Activated naive CD8-positive, alpha-beta T cell treated with anti-CD3 and anti-CD28 coated beads, Interleukin-2, amount 10 ng/mL, durations not matched to agents 7 days and 5 days (primary cell): ENCODE results near the gene TRAPPC1. TPM values are rescaled to one million over a fixed set of nuclear protein-coding genes. Genes with fewer than 3 reads are reported as not detected.

ENCODE experiments used
- ATAC-seq: fragments of 150-1000 bp; cut with Tn5 transposase; one replicate; pipeline ENCODE4 v1.10.0; 2021; ENCODE audit warnings: low read depth, moderate library complexity
- POLR2A ChIA-PET: fragments of 350-600 bp; sonication (Branson Sonifier 250); formaldehyde crosslinking; loops from one replicate; lab custom pipeline; 2021; ENCODE audit warnings: antibody characterized with exemption; lab: Charles Lee
- DNase-seq: peaks from one replicate; pipeline ENCODE4 v3.0.0; 2021
- H3K27ac Mint-ChIP-seq: one replicate; pipeline ENCODE4 v1.8.0; 2022; ENCODE audit warnings: mild to moderate bottlenecking, mixed read lengths
- H3K27me3 Mint-ChIP-seq: one replicate; pipeline ENCODE4 v1.8.0; 2022; ENCODE audit warnings: mild to moderate bottlenecking, moderate library complexity, mixed read lengths
- H3K36me3 Mint-ChIP-seq: one replicate; pipeline ENCODE4 v1.8.0; 2021; ENCODE audit warnings: mild to moderate bottlenecking, mixed read lengths
- H3K4me1 Mint-ChIP-seq: one replicate; pipeline ENCODE4 v1.8.0; 2021; ENCODE audit warnings: mixed read lengths
- H3K4me3 Mint-ChIP-seq: one replicate; pipeline ENCODE4 v1.8.0; 2022; ENCODE audit warnings: mild to moderate bottlenecking, moderate library complexity, mixed read lengths
- H3K9me3 Mint-ChIP-seq: one replicate; pipeline ENCODE4 v1.8.0; 2021; ENCODE audit warnings: mixed read lengths
- total RNA-seq, 2 experiments: library from RNA; stranded (reverse); gene quantifications; one replicate each; pipeline ENCODE4 v1.2.3, GENCODE V29; 2021

TRAPPC1 gene
- total RNA-seq, 2 experiments from 2014 or later, result 222 to 237 TPM

GRCh38 chr17:7887038-7887481, 44.7 kb downstream of the TRAPPC1 start:
- peaks cover 10% of the 10 kb centered on the region for H3K4me1 Mint-ChIP-seq
- no peaks in the 10 kb centered on the region for H3K27me3 Mint-ChIP-seq
- peaks cover 11% of the 10 kb centered on the region for H3K36me3 Mint-ChIP-seq
- no peak for ATAC-seq
- no peaks in the 10 kb centered on the region for H3K9me3 Mint-ChIP-seq
- DNase-seq, result no peak
- POLR2A ChIA-PET, result interaction anchor here (1.7 to 2.2 kb wide), 2 partner anchors 21 to 45 kb away, joined by 9 to 11 read pairs; partner anchors contain the start of genes CNTROB and TRAPPC1
- H3K27ac Mint-ChIP-seq, result no peak overlapping the region
- no peak overlapping the region for H3K4me3 Mint-ChIP-seq

DNA sequence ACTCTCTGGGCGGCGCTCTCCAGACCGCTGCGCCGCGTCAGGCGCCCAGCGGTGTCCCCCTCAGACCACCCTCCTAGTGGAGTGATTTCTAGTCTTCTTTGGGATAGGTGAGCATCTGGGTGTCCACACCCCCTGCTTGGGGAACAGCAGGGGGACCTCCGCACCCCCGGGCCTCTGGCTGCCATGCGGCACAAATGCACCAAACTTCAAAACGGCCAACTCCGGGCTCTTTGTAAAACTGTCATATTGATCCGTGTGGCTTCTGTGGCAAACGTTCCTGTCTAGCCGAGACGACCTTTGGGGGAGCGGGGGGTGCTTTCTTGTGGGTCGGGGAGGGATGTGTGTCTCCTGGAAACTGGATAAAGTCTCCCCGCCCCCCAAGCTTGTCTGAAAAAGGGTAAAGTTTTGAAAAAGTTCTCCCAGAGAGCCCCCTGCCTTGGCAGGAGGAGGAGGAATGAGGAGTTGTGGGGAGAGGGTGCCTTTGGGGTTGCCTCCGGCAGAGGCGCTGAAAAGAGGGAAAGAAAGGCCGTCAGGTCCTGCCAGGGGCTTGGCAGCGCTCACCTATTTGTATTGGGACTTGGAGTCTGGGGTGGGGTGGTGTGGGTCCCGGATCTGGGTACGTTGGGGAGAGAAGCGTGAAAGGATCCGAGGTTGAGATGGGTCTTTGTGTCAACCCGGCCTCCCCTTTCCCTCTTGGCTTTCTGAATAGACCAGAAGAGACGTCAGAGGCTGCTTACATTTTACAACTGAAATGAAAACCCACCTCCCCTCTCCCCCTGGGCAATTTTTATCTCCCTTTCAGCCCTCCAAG, 45.3 kb downstream of the TRAPPC1 start:
- POLR2A ChIA-PET, result interaction anchor here (0.7 to 2.2 kb wide), 9 partner anchors 16 to 336 kb away, joined by 4 to 15 read pairs (median 6); partner anchors contain the start of genes CNTROB, CYB5D1, NAA38 and TP53
- no peak overlapping the region for H3K4me3 Mint-ChIP-seq
- peak; percentile 8 for ATAC-seq
- H3K4me1 Mint-ChIP-seq, result peaks cover 10% of the 10 kb centered on the region
- H3K36me3 Mint-ChIP-seq, result peaks cover 9% of the 10 kb centered on the region
- H3K9me3 Mint-ChIP-seq, result no peaks in the 10 kb centered on the region
- peak; percentile 72 for DNase-seq
- H3K27ac Mint-ChIP-seq, result no peak overlapping the region
- no peaks in the 10 kb centered on the region for H3K27me3 Mint-ChIP-seq

GRCh38 chr17:7885367-7886226, 46.1 kb downstream of the TRAPPC1 start:
- DNase-seq, result peak; percentile 75
- peak; percentile 8 for ATAC-seq
- Mint-ChIP-seq H3K27ac (peak overlapping the region; percentile 67), H3K9me3 (no peaks in the 10 kb centered on the region), H3K4me3 (peak overlapping the region; percentile 48), H3K36me3 (peaks cover 6% of the 10 kb centered on the region), H3K27me3 (no peaks in the 10 kb centered on the region), H3K4me1 (peaks cover 10% of the 10 kb centered on the region)
- POLR2A ChIA-PET, result interaction anchor here (0.7 to 2.2 kb wide), 9 partner anchors 15 to 337 kb away, joined by 4 to 15 read pairs (median 6); partner anchors contain the start of genes CNTROB, CYB5D1, NAA38 and TP53

- POLR2A ChIA-PET, result interaction anchor here (1.0 to 2.2 kb wide), 6 partner anchors 14 to 402 kb away, joined by 3 to 15 read pairs (median 6); partner anchors contain the start of genes CYB5D1, NAA38, TP53 and WRAP53
- H3K27me3 Mint-ChIP-seq, result no peaks in the 10 kb centered on the region
- H3K27ac Mint-ChIP-seq, result peak overlapping the region; percentile 88
- H3K9me3 Mint-ChIP-seq, result no peaks in the 10 kb centered on the region
- no peak for ATAC-seq
- peaks cover 3% of the 10 kb centered on the region for H3K36me3 Mint-ChIP-seq
- no peak for DNase-seq
- H3K4me3 Mint-ChIP-seq, result peak overlapping the region; percentile 78
- peaks cover 10% of the 10 kb centered on the region for H3K4me1 Mint-ChIP-seq
These were observed 47.0 kb downstream of the TRAPPC1 start for GRCh38 chr17:7884581-7885366.

GRCh38 chr17:7883781-7884386, 47.9 kb downstream of the TRAPPC1 start:
- Mint-ChIP-seq H3K27me3 (no peaks in the 10 kb centered on the region), H3K36me3 (no peaks in the 10 kb centered on the region), H3K4me1 (peaks cover 4% of the 10 kb centered on the region), H3K9me3 (no peaks in the 10 kb centered on the region), H3K4me3 (peak overlapping the region; percentile 77), H3K27ac (peak overlapping the region; percentile 73)
- ATAC-seq (no peak), DNase-seq (no peak)
- POLR2A ChIA-PET, result interaction anchor here (1.0 kb wide), 1 partner anchor 403 kb away, joined by 3 read pairs; no protein-coding TSS in a partner anchor

- Mint-ChIP-seq H3K27ac (no peak overlapping the region), H3K4me3 (no peak overlapping the region), H3K27me3 (no peaks in the 10 kb centered on the region), H3K36me3 (no peaks in the 10 kb centered on the region), H3K9me3 (no peaks in the 10 kb centered on the region), H3K4me1 (peaks cover 4% of the 10 kb centered on the region)
- POLR2A ChIA-PET, result interaction anchor here (1.1 to 1.5 kb wide), 3 partner anchors 13 to 25 kb away, joined by 3 to 5 read pairs (median 3); partner anchors contain the start of gene NAA38
- ATAC-seq (no peak), DNase-seq (no peak)
These were observed 49.1 kb downstream of the TRAPPC1 start for GRCh38 chr17:7882629-7883028.

GRCh38 chr17:7882068-7882467, 49.7 kb downstream of the TRAPPC1 start:
- H3K36me3 Mint-ChIP-seq, result peaks cover 1% of the 10 kb centered on the region
- H3K4me3 Mint-ChIP-seq, result no peak overlapping the region
- no peaks in the 10 kb centered on the region for H3K9me3 Mint-ChIP-seq
- no peaks in the 10 kb centered on the region for H3K27me3 Mint-ChIP-seq
- DNase-seq (no peak), ATAC-seq (no peak)
- POLR2A ChIA-PET, result interaction anchor here (1.3 to 1.5 kb wide), 2 partner anchors 12 to 13 kb away, joined by 3 to 5 read pairs; no protein-coding TSS in a partner anchor
- no peak overlapping the region for H3K27ac Mint-ChIP-seq
- H3K4me1 Mint-ChIP-seq, result peaks cover 4% of the 10 kb centered on the region

- no peak for DNase-seq
- POLR2A ChIA-PET, result interaction anchor here (1.5 kb wide), 1 partner anchor 11 kb away, joined by 5 read pairs; no protein-coding TSS in a partner anchor
- Mint-ChIP-seq H3K27me3 (no peaks in the 10 kb centered on the region), H3K36me3 (peaks cover 1% of the 10 kb centered on the region), H3K27ac (no peak overlapping the region), H3K4me1 (peaks cover 3% of the 10 kb centered on the region), H3K4me3 (no peak overlapping the region), H3K9me3 (no peaks in the 10 kb centered on the region)
- no peak for ATAC-seq
These were observed 50.3 kb downstream of the TRAPPC1 start for GRCh38 chr17:7881276-7882054.

Other genes with a start within 250 kb of the TRAPPC1 start
- gene TP53, start 244.5 kb downstream of the TRAPPC1 start, total RNA-seq, result 100 to 1,000 TPM; 128 to 131 TPM
- 10 to 100 TPM; 19.3 to 19.4 TPM for gene WRAP53, start 243.5 kb downstream of the TRAPPC1 start, total RNA-seq
- not detected for gene EFNB3, start 226.7 kb downstream of the TRAPPC1 start, total RNA-seq
- not detected for gene DNAH2, start 214.2 kb downstream of the TRAPPC1 start, total RNA-seq
- gene KDM6B, start 97.7 kb downstream of the TRAPPC1 start, total RNA-seq, result 10 to 100 TPM; 43.4 to 50.9 TPM
- gene TMEM88, start 76.9 kb downstream of the TRAPPC1 start, total RNA-seq, result 1 to 10 TPM; 2.9 to 3.7 TPM
- gene NAA38, start 74.4 kb downstream of the TRAPPC1 start, total RNA-seq, result 10 to 100 TPM; 62.1 to 71.7 TPM
- gene CYB5D1, start 73.9 kb downstream of the TRAPPC1 start, total RNA-seq, result 1 to 10 TPM; 7.3 to 7.9 TPM
- 100 to 1,000 TPM; 194 to 199 TPM for gene CHD3, start 43.2 kb downstream of the TRAPPC1 start, total RNA-seq
- gene RNF227, start 15.7 kb downstream of the TRAPPC1 start, total RNA-seq, result 1 to 10 TPM; 4.5 to 5.5 TPM
- gene KCNAB3, start 2.1 kb downstream of the TRAPPC1 start, total RNA-seq, result 10 to 100 TPM; 10.6 to 12.5 TPM
- gene CNTROB, start 260 bp upstream of the TRAPPC1 start, total RNA-seq, result 10 to 100 TPM; 57.3 to 62.7 TPM
- not detected for gene GUCY2D, start 70.7 kb upstream of the TRAPPC1 start, total RNA-seq
- not detected for gene ALOX15B, start 107.1 kb upstream of the TRAPPC1 start, total RNA-seq
- under 1 TPM; 0.65 to 0.97 TPM for gene ALOX12B, start 155.8 kb upstream of the TRAPPC1 start, total RNA-seq
- not detected for gene ALOXE3, start 186.6 kb upstream of the TRAPPC1 start, total RNA-seq
- gene HES7, start 192.2 kb upstream of the TRAPPC1 start, total RNA-seq, result under 1 TPM; 0.23 to 0.75 TPM
- gene PER1, start 220.5 kb upstream of the TRAPPC1 start, total RNA-seq, result 10 to 100 TPM; 52.7 to 53.6 TPM
- 100 to 1,000 TPM; 116 to 118 TPM for gene VAMP2, start 231.0 kb upstream of the TRAPPC1 start, total RNA-seq
- 10 to 100 TPM; 39.5 to 46.4 TPM for gene TMEM107, start 244.4 kb upstream of the TRAPPC1 start, total RNA-seq